IMR-90 (cell line): ENCODE measurements around the gene NFE2L2. TPM values are rescaled to one million over a fixed set of nuclear protein-coding genes. Genes with fewer than 3 reads are reported as not detected.

ENCODE experiments used
- ATAC-seq: fragments of 200-7000 bp; cut with Tn5 transposase; 2 replicates; pipeline ENCODE4 v1.9.1; 2020; ENCODE audit warnings: low read depth, mild to moderate bottlenecking, moderate library complexity
- BruUV-seq: library from RNA; stranded (reverse); fragments of 400-500 nt; replicated peaks from 2 replicates; lab custom pipeline; 2021; lab: Mats Ljungman, UMichigan
- CTCF ChIA-PET: fragments of 300-600 bp; formaldehyde crosslinking; extraction: SDS; loops from one replicate; lab custom pipeline; 2021; ENCODE audit warnings: antibody characterized with exemption; lab: Yijun Ruan, JAX
- POLR2A ChIA-PET: fragments of 300-600 bp; sonication (Branson Sonifier 250); formaldehyde crosslinking; loops from one replicate; lab custom pipeline; 2022; ENCODE audit warnings: antibody characterized with exemption; ENCODE audit not compliant: unreplicated experiment; lab: Charles Lee
- DNase-seq: peaks from one replicate; pipeline ENCODE4 v3.0.0; 2013
- H2AFZ ChIP-seq: replicated peaks from 2 replicates; pipeline ENCODE3; 2013; ENCODE audit warnings: low read length, mild to moderate bottlenecking; ENCODE audit not compliant: poor library complexity
- H2AK5ac ChIP-seq: 2 replicates; pipeline ENCODE4 v1.6.1; 2013; ENCODE audit warnings: low read depth, low read length, inconsistent platforms
- H2AK9ac ChIP-seq: replicated peaks from 2 replicates; pipeline ENCODE3; 2013; ENCODE audit warnings: mild to moderate bottlenecking, low read depth, low read length, moderate library complexity; ENCODE audit not compliant: poor library complexity
- H2BK120ac ChIP-seq: 2 replicates; pipeline ENCODE4 v1.6.1; 2013; ENCODE audit warnings: low read depth, low read length, inconsistent platforms
- H2BK15ac ChIP-seq: 3 replicates; pipeline ENCODE4 v1.6.1; 2013; ENCODE audit warnings: low read depth, low read length, inconsistent platforms
- H2BK20ac ChIP-seq: 2 replicates; pipeline ENCODE4 v1.6.1; 2013; ENCODE audit warnings: low read depth, mild to moderate bottlenecking, inconsistent platforms, low read length, moderate library complexity
- H2BK5ac ChIP-seq: 2 replicates; pipeline ENCODE4 v1.6.1; 2013; ENCODE audit warnings: mild to moderate bottlenecking, low read depth, low read length, inconsistent platforms; ENCODE audit not compliant: poor library complexity, severe bottlenecking
- H3K14ac ChIP-seq: replicated peaks from 2 replicates; pipeline ENCODE4 v1.6.1; 2013; ENCODE audit warnings: low read depth, low read length, inconsistent platforms
- H3K18ac ChIP-seq: 2 replicates; pipeline ENCODE4 v1.6.1; 2013; ENCODE audit warnings: low read depth, low read length, control low read depth
- H3K23ac ChIP-seq: 2 replicates; pipeline ENCODE4 v1.6.1; 2013; ENCODE audit warnings: low read depth, low read length, inconsistent platforms
- H3K27ac ChIP-seq: 2 replicates; pipeline ENCODE4 v1.5.1; 2013; ENCODE audit warnings: mild to moderate bottlenecking, control low read depth, low read length; ENCODE audit not compliant: insufficient read depth
- H3K27me3 ChIP-seq: 2 replicates; pipeline ENCODE4 v1.6.1; 2013; ENCODE audit warnings: low read length; ENCODE audit not compliant: control insufficient read depth, insufficient read depth
- H3K36me3 ChIP-seq: 2 replicates; pipeline ENCODE4 v1.6.1; 2013; ENCODE audit warnings: low read length, mixed read lengths; ENCODE audit not compliant: control insufficient read depth, insufficient read depth
- H3K4ac ChIP-seq: 2 replicates; pipeline ENCODE4 v1.6.1; 2013; ENCODE audit warnings: low read depth, low read length, inconsistent platforms
- H3K4me1 ChIP-seq: 2 replicates; pipeline ENCODE4 v1.6.1; 2013; ENCODE audit warnings: low read length, mixed read lengths; ENCODE audit not compliant: control insufficient read depth, insufficient read depth
- H3K4me2 ChIP-seq: 2 replicates; pipeline ENCODE4 v1.6.1; 2013; ENCODE audit warnings: low read depth, mild to moderate bottlenecking, control low read depth, low read length, moderate library complexity
- H3K4me3 ChIP-seq: 2 replicates; pipeline ENCODE4 v1.5.1; 2013; ENCODE audit warnings: low read depth, mild to moderate bottlenecking, control low read depth, low read length, moderate library complexity; ENCODE audit not compliant: insufficient read depth
- H3K56ac ChIP-seq: 2 replicates; pipeline ENCODE4 v1.6.1; 2013; ENCODE audit warnings: low read length, inconsistent platforms; ENCODE audit not compliant: insufficient read depth; ENCODE audit errors: extremely low read depth
- H3K79me1 ChIP-seq, 2 experiments: 2 replicates each; pipeline ENCODE4 v1.6.1; 2013; ENCODE audit warnings: low read length in 2 of 2, inconsistent platforms in 1 of 2, low read depth in 1 of 2
- H3K9ac ChIP-seq: 2 replicates; pipeline ENCODE4 v1.6.1; 2013; ENCODE audit warnings: low read depth, low read length, control low read depth
- H3K9me1 ChIP-seq: 2 replicates; pipeline ENCODE4 v1.6.1; 2013; ENCODE audit warnings: low read length, inconsistent platforms; ENCODE audit not compliant: insufficient read depth
- H3K9me3 ChIP-seq: 2 replicates; pipeline ENCODE4 v1.6.1; 2013; ENCODE audit warnings: low read length; ENCODE audit not compliant: control insufficient read depth, insufficient read depth
- H4K20me1 ChIP-seq: 2 replicates; pipeline ENCODE4 v1.6.1; 2013; ENCODE audit warnings: low read length, inconsistent platforms; ENCODE audit not compliant: insufficient read depth
- H4K5ac ChIP-seq: 2 replicates; pipeline ENCODE4 v1.6.1; 2013; ENCODE audit warnings: mild to moderate bottlenecking, low read depth, low read length, control low read depth
- H4K8ac ChIP-seq, 2 experiments: 2 replicates each; pipeline ENCODE4 v1.6.1; 2013; ENCODE audit warnings: low read depth in 2 of 2, low read length in 2 of 2, control low read depth in 1 of 2, inconsistent platforms in 1 of 2
- H4K91ac ChIP-seq: 2 replicates; pipeline ENCODE4 v1.6.1; 2013; ENCODE audit warnings: low read depth, low read length, inconsistent platforms; ENCODE audit not compliant: insufficient read depth
- BHLHE40 ChIP-seq: fragments of 150-350 bp; IDR thresholded peaks from 2 replicates; pipeline ENCODE4 v1.6.1; 2016; ENCODE audit warnings: mild to moderate bottlenecking, low read depth, low read length
- CEBPB ChIP-seq: IDR thresholded peaks from 2 replicates; pipeline ENCODE4 v1.6.1; 2012; ENCODE audit warnings: low read depth, low read length, improper control_type of control experiment
- CHD1 ChIP-seq: IDR thresholded peaks from 2 replicates; pipeline ENCODE4 v1.6.1; 2012; ENCODE audit warnings: low read depth, low read length, improper control_type of control experiment
- CTCF ChIP-seq: conservative IDR thresholded peaks from 2 replicates; pipeline ENCODE4 v1.5.1; 2012; ENCODE audit warnings: mild to moderate bottlenecking, low read depth, low read length, improper control_type of control experiment
- ELK1 ChIP-seq: fragments of 150-350 bp; IDR thresholded peaks from 2 replicates; pipeline ENCODE4 v1.6.1; 2016; ENCODE audit warnings: low read depth, mild to moderate bottlenecking, low read length, moderate library complexity, borderline replicate concordance
- FOS ChIP-seq: fragments of 150-350 bp; IDR thresholded peaks from 2 replicates; pipeline ENCODE4 v1.6.1; 2016; ENCODE audit warnings: low read depth, low read length
- MAFK ChIP-seq: IDR thresholded peaks from 2 replicates; pipeline ENCODE4 v1.6.1; 2012; ENCODE audit warnings: low read depth, low read length, improper control_type of control experiment
- MAZ ChIP-seq: IDR thresholded peaks from 2 replicates; pipeline ENCODE4 v1.6.1; 2012; ENCODE audit warnings: low read depth, mild to moderate bottlenecking, low read length, improper control_type of control experiment, moderate library complexity, borderline replicate concordance
- MXI1 ChIP-seq: IDR thresholded peaks from 2 replicates; pipeline ENCODE4 v1.6.1; 2012; ENCODE audit warnings: low read depth, mild to moderate bottlenecking, low read length, moderate library complexity, borderline replicate concordance
- NFE2L2 ChIP-seq: fragments of 150-350 bp; IDR thresholded peaks from 2 replicates; pipeline ENCODE4 v1.6.1; 2016; ENCODE audit warnings: low read depth, mild to moderate bottlenecking, low read length
- POLR2A ChIP-seq: IDR thresholded peaks from 2 replicates; pipeline ENCODE4 v1.6.1; 2012; ENCODE audit warnings: mild to moderate bottlenecking, low read depth, low read length
- RAD21 ChIP-seq: IDR thresholded peaks from 2 replicates; pipeline ENCODE4 v1.6.1; 2012; ENCODE audit warnings: low read length, improper control_type of control experiment
- RCOR1 ChIP-seq: IDR thresholded peaks from 2 replicates; pipeline ENCODE4 v1.6.1; 2012; ENCODE audit warnings: mild to moderate bottlenecking, low read length, improper control_type of control experiment; ENCODE audit not compliant: insufficient replicate concordance
- RFX5 ChIP-seq: IDR thresholded peaks from 2 replicates; pipeline ENCODE4 v1.8.0; 2012; ENCODE audit warnings: low read depth, mild to moderate bottlenecking, low read length, moderate library complexity
- SMC3 ChIP-seq: fragments of 150-350 bp; IDR thresholded peaks from 2 replicates; pipeline ENCODE4 v1.6.1; 2016; ENCODE audit warnings: low read depth, mild to moderate bottlenecking, antibody characterized with exemption, low read length, moderate library complexity
- USF2 ChIP-seq: fragments of 150-350 bp; IDR thresholded peaks from 2 replicates; pipeline ENCODE4 v1.6.1; 2017; ENCODE audit warnings: mild to moderate bottlenecking, antibody characterized with exemption, low read length, low read depth
- WGBS, 2 experiments: methylation state at CpG; one replicate each; pipeline versions ENCODE4 v1.1.5 to v1.1.7; 2013; ENCODE audit warnings: missing lambda C conversion rate in 2 of 2; ENCODE audit not compliant: insufficient read length in 1 of 2; ENCODE audit errors: extremely low coverage in 2 of 2; 5-methylcytosine and 5-hydroxymethylcytosine counted together
- dilution Hi-C: fragments of 300-500 bp; cut with HindIII; formaldehyde crosslinking; loops from one replicate; pipeline ENCODE4 v1.14.3; 2018; ENCODE audit warnings: low sequenced_read_pairs; ENCODE audit not compliant: unreplicated experiment
- in situ Hi-C: fragments of 300-500 bp; cut with MboI; formaldehyde crosslinking; loops from 3 replicates; pipeline ENCODE4 v1.14.3; 2019; ENCODE audit warnings: low sequenced_read_pairs, inconsistent platforms, mixed read lengths
- intact Hi-C: fragments of 100-400 bp; cut with micrococcal nuclease; formaldehyde crosslinking; loops from 2 replicates; pipeline ENCODE4 v1.10.0; 2022
- polyA plus RNA-seq, 3 experiments: library from polyadenylated mRNA; depleted of rRNA; stranded (reverse); fragments of >200 nt; gene quantifications; 2 replicates each; pipeline ENCODE4 v1.2.3, GENCODE V29; 2012; ENCODE audit warnings: low replicate concordance in 1 of 3
- total RNA-seq: library from RNA; depleted of rRNA; stranded (reverse); fragments of >200 nt; gene quantifications from 2 replicates; pipeline ENCODE4 v1.2.3, GENCODE V29; 2012

Gene NFE2L2
- total and polyA plus RNA-seq, 2 of the 4 experiments (the other 2 are of a cell fraction), result 72.7 to 83.5 TPM

GRCh38 chr2:177190941-177191340 is 73.6 kb downstream of the NFE2L2 start:
- Histone ChIP-seq H2BK120ac (no peak overlapping the region), H3K4me1 (peaks cover 4% of the 10 kb centered on the region; the same call in 1 of the 2 replicates), H3K4me2 (no peak overlapping the region), H3K18ac (no peak overlapping the region), H3K56ac (no peak overlapping the region), H3K4ac (no peak overlapping the region), H4K5ac (no peak overlapping the region), H3K9me3 (no peaks in the 10 kb centered on the region), H4K20me1 (no peaks in the 10 kb centered on the region), H2BK5ac (no peak overlapping the region), H2AK5ac (no peak overlapping the region), H3K27me3 (no peaks in the 10 kb centered on the region), H4K91ac (no peak overlapping the region), H3K36me3 (no peaks in the 10 kb centered on the region), H3K4me3 (no peak overlapping the region), H3K27ac (no peak overlapping the region), H3K23ac (no peak overlapping the region), H3K9ac (no peak overlapping the region), H2AFZ (no peak overlapping the region), H2AK9ac (no peak overlapping the region), H2BK15ac (no peak overlapping the region), H3K79me1 (no peaks in the 10 kb centered on the region), H2BK20ac (no peak overlapping the region), H4K8ac (no peak overlapping the region), H3K14ac (no peak overlapping the region), H3K9me1 (peaks cover 3% of the 10 kb centered on the region)
- no peak for TF ChIP-seq RCOR1
- no peak for TF ChIP-seq CTCF
- no peak for TF ChIP-seq MXI1
- no peak for TF ChIP-seq ELK1
- no peak for TF ChIP-seq NFE2L2
- no peak for TF ChIP-seq POLR2A
- TF ChIP-seq MAZ, result no peak
- TF ChIP-seq SMC3, result no peak
- TF ChIP-seq BHLHE40, result no peak
- no peak for TF ChIP-seq RFX5
- TF ChIP-seq CEBPB, result no peak
- TF ChIP-seq FOS, result no peak
- TF ChIP-seq USF2, result no peak
- no peak for TF ChIP-seq CHD1
- TF ChIP-seq MAFK, result no peak
- TF ChIP-seq RAD21, result no peak
- intact Hi-C loops, result no loop called here
- ATAC-seq, result no peak
- no TSS peak for BruUV-seq
- ChIA-PET CTCF (no interaction called here), POLR2A (no interaction called here)
- WGBS, 2 experiments, result no CpG with 5 or more reads among the region's 1 CpG
- dilution Hi-C loops, result no loop called here
- no peak for DNase-seq
- in situ Hi-C loops, result no loop called here
